HG03025 (cell line): Measurements from ENCODE around the gene TMEM198.

Experiments
- ATAC-seq: cut with Tn5 transposase; IDR thresholded peaks from one replicate; pipeline ENCODE4 v1.9.1; 2021; ENCODE audit warnings: mild to moderate bottlenecking, moderate library complexity; ENCODE audit not compliant: unreplicated experiment, low FRiP score

TMEM198 gene

DNA sequence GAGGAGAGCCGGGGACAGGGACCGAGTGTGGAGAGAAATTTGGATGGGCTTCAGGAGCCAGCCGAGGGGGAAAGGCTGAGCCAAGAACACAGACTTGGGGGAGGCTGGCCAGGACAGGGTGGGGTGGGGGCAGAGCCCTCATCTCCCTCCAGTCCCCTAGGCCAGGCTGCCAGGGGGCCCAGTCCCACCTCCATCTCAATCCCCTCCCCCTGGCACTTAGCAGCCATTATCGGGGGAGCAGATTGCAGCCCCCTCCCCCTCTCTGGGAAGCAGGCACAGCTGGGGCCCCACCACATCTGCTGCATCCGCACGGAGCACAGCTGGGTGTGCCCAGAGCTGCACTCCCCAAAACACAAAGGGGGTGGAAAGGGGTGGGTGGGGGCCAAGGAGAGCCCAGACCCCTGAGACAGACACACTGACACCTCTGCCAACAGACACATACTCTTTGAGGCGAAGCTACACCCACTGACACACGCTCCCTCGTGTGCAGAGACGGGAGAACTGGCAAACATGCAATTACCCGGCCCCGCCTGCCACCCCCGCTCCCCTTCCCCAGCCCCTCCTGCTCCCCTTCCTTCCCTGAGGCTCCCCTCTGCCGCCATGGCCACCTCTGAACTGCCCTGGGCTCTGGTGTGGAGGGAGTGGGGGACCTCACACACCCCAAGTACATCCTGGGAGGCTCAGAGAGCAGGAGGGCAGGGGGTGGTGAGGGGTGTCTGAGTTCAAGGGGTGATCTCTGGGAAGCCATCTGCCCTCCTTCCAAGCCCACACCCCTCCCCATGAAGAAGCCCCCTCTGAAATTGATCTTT is 34.7 kb upstream of the TMEM198 start:
- peak; percentile 11 for ATAC-seq

DNA sequence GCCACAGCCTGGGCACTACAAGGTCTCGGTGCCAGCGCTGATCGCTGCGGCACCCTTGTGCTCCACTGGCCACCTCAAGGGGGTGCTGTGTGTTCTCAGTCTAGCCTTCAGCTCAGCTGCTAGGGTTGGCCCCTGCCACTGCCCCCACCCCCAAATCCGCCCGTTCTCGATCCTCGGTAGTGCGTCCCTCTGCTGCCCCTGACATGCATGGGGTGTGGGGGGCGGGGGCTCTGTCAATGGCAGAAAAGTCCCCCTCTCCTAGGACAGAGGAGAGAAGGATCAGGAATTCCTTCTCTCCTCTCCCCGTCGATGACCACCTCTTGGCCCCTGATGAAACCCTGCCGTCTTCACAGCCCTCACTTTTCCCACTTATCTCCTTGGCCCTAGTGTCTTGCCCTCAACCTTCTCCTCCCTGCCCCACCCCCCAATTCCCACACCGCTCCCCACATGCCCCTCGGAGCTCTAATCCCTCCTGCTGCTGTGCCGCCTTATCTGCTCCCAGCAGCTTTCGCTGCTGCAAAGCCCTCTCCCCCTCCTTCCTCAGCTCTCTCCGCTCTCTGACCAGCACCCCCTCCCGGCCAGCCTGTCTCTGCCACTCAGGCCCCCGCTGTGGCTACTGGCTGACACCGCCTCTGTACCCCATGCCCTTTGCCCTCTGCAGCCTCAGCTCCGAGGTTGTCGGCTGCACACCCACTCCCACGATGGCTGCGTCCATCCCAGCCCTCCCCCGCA is 33.9 kb upstream of the TMEM198 start:
- peak; percentile 52 for ATAC-seq

GRCh38 chr2:219510512-219511135 is 33.2 kb upstream of the TMEM198 start:
- ATAC-seq, result no peak

DNA sequence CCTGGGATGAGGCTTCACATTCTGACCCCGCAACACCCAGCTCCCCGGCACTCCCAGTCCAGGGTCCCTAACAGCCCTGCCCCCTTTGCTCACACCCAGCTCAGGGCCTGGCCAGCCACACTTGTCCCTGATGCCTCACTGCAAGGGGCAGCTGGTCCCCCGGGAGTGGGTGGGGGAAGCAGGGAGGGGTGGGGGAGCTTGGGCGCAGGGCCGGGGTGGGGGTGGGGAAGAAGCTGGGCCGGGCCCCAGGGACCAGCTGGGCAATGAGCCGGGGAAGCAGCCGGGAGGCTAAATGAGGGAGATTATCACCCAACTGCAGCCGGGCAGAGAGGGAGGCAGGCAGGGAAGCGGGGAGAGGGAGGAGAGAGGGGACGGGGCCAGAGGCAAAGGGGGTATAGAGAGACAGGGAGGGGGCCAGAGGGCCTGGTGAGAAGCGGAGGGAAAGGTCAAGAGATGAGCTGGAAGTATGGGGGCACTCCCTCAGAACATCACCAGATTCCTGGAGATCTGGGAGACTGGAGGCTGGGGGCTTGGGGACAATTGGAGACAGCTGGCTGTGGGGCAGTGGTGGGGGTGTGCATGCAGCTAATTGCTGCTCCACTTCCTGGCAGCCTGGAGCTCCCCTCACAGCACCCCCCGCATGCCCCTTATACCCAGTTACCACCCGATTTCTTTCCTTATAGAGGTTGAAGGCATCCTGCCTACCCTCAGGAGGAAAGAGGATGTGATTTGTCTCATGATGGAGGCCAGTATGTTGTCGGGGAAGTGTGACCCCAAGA is 32.1 kb upstream of the TMEM198 start:
- ATAC-seq, result no peak

- ATAC-seq, result no peak
Measured at GRCh38 chr2:219512524-219513216, 31.2 kb upstream of the TMEM198 start.

DNA sequence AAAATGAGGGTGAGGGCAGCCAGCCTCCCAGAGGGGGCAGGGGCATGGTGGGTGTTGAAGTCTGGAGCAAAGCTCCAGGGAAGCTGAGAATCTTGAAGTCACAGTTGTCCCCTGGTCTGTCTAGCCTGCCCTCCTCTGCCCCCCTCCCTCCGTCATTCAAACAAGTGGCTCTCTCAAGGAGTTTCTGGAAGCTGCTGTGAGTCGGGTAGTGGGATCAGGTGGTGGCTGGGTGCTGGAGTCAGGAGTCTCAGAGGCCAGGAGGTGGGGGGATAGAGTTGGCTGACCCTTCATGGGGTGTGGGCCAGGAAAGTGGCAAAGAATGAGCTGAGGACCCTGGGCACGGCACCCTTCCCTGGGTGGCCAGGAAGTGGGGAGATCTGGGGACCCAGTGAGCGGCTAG is 30.0 kb upstream of the TMEM198 start:
- ATAC-seq, result no peak

DNA sequence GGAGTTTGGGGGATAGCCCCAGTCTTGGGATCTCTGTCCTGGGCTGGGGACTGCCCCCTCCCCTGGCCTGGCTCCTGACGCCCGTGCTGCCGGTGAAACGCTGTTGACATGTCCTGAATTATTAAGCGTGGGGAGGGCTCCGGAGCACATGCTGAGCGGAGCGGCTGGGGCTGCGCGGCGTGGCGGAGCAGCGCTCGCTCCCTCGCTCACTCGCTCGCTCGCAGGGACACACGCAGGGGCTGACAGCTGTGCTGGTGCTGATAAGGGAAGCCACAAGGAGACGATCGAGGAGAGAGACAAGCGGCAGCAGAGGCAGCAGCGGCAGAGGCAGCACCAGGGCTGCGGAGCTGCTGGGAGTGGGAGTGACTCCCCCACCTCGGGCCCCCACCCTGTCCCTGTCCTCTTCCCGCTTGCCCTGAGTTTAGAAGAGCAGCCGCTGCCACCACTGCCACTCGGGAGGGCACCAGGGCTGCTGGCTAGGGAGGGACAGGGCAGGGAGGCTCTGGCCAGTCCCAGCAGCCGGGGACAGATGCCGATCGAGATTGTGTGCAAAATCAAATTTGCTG is 29.5 kb upstream of the TMEM198 start, which contains the start of gene ASIC4:
Gene ASIC4 (plus strand): TSS at position 287 of the 566 bp plus-strand sequence. CDS start 243 bp downstream, at position 530.
- ATAC-seq, result no peak

DNA sequence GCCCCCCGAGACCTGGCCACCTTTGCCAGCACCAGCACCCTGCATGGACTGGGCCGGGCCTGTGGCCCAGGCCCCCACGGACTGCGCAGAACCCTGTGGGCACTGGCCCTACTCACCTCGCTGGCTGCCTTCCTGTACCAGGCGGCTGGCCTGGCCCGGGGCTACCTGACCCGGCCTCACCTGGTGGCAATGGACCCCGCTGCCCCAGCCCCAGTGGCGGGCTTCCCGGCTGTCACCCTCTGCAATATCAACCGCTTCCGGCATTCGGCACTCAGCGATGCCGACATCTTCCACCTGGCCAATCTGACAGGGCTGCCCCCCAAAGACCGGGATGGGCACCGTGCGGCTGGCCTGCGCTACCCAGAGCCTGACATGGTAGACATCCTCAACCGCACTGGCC is 29.0 kb upstream of the TMEM198 start:
- ATAC-seq, result no peak

GRCh38 chr2:219515874-219516629 is 27.8 kb upstream of the TMEM198 start:
- ATAC-seq, result no peak

- ATAC-seq, result no peak
Measured at GRCh38 chr2:219516888-219517287, 26.9 kb upstream of the TMEM198 start.

GRCh38 chr2:219517954-219518778 is 25.7 kb upstream of the TMEM198 start:
- no peak for ATAC-seq

DNA sequence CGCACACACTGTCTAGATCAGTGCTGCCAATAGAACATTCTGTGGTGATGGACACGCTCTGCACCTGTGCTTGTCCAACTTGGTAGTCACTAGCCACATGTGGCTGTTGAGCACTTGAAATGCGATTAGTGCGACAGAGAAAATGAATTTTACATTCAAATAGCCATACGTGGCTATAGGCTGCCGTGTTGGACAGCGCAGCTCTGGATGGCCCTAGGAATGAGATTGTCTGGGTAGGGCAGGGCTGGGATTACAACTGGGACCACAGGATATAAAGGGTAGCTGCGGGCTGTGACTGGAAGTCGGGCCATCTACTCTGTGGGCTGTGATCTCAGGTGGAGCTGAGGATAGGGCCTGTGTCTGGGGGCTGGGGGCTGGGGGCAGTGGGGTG is 24.3 kb upstream of the TMEM198 start:
- ATAC-seq, result no peak

GRCh38 chr2:219520079-219520478 is 23.7 kb upstream of the TMEM198 start:
- ATAC-seq, result no peak

DNA sequence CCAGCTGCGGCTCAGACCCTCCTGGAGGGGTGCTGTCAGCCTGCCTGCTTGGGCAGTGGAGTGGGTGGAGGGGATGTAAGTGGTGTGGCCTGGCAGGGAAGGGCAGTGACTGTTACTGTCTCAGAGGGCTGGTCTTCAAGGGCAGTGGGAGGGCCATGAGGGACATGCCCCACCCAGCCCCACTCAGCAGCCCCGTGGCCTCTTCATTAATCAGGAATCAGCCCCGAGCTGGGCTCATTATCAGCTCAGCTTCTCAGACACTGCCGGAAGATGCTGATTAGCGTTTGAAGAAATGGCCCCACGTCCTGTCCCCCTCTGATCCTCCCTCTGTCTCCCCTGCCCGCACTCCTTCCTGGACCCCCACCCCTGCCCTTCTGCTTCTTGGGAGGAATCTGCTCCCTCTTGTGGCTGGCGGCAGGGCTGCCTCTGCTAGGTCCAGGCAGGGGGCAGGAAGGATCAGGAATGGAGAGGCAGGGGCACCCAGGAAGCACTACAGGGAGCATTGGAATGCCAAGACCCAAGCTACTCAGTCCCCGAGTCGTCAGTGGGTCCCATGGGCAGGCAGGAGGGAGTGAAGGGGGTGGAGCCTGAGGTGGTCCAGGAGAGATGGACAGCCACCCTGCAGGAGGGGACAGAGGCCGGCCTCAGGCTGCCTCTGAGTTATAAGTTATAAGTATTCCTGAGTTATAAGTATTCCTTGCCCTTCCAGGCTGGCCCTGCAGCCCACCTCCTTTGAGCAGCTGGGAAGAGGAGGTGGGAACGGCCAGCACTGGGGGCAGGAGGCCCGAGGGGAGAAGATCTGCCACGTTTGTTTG is 22.6 kb upstream of the TMEM198 start:
- ATAC-seq, result no peak

DNA sequence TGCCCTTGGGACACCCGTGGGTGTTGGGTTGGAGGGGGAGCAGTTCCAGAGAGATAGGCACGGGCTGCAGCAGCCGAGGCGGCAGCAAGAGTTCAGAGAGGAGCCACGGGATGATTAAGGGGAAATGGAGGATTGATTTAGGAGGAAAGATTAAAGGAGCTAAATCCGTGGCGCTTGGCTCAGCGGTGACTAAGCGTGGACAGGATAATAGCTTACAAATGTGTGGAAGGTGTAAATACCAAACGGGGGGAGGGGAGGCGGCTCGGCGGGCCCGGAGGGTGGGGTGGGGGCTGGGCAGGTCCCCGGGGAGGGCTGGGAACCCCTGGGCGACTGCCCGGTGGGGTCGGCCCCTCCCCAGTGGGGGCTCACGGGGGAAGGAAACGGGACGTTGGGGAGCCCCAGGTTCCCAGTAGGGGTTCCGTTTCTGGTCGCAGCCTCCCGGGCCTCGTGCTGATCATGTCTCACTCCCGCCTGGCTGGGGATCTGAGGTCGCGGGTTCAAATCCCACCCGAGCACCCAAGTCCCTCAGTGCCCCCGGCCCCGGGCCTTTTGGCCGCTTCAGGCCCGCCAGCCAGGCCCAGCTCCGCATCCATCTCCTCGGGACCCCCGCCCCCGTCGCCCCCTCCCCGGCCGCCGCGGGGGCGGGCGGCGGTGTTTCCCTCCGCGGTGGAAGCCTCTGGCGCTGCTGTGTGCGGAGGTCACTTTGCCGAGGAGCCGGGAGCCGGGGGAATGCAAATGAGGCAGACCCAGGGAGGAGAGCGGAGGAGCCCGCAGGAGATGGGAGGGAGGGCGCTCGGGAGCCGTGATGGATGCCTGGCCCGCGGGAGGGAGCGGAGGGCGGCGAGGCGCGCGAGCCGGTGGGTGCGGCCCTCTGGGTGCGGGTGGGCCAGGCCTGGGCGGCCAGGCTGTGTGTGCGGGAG is 21.5 kb upstream of the TMEM198 start:
- ATAC-seq, result no peak

- ATAC-seq, result no peak
Measured at GRCh38 chr2:219523031-219523671, 20.7 kb upstream of the TMEM198 start.
